CD4-positive, CD25-positive, alpha-beta regulatory T cell (primary cell): ENCODE measurements around the gene KCNQ1. TPM values are rescaled to one million over a fixed set of nuclear protein-coding genes. Genes with fewer than 3 reads are reported as not detected.

Experiments used
- ATAC-seq, 2 donors: fragments of 150-1000 bp; cut with Tn5 transposase; one replicate each; pipeline ENCODE4 v1.10.0; 2021; ENCODE audit warnings: low read depth in 2 of 2, moderate number of reproducible peaks in 2 of 2, moderate library complexity in 1 of 2
- DNase-seq, 3 donors: peaks; one replicate each; pipeline versions ENCODE4 v3.0.0 to v3.0.0-alpha.2; 2012 to 2022; ENCODE audit warnings: mixed read lengths in 1 of 3
- H3K27ac ChIP-seq: one replicate; pipeline ENCODE4 v1.7.0; 2013; ENCODE audit warnings: mild to moderate bottlenecking, low read length; ENCODE audit not compliant: insufficient read depth, poor library complexity, severe bottlenecking
- H3K27me3 ChIP-seq: one replicate; pipeline ENCODE4 v1.7.0; 2013; ENCODE audit warnings: low read length; ENCODE audit not compliant: control insufficient read depth, insufficient read depth
- H3K36me3 ChIP-seq: one replicate; pipeline ENCODE4 v1.7.0; 2013; ENCODE audit warnings: mild to moderate bottlenecking, low read length, moderate library complexity; ENCODE audit not compliant: control insufficient read depth, insufficient read depth
- H3K4me1 ChIP-seq: 2 replicates; pipeline ENCODE4 v1.7.0; 2013; ENCODE audit warnings: mild to moderate bottlenecking, low read length; ENCODE audit not compliant: insufficient read depth, control insufficient read depth, poor library complexity, severe bottlenecking
- H3K4me3 ChIP-seq: one replicate; pipeline ENCODE4 v1.7.0; 2013; ENCODE audit warnings: low read depth, mild to moderate bottlenecking, low read length, moderate library complexity
- H3K9me3 ChIP-seq, 2 experiments: 1 replicate in 1 of 2; 2 replicates in 1 of 2; pipeline ENCODE4 v1.7.0; 2013; ENCODE audit warnings: low read length in 2 of 2, mild to moderate bottlenecking in 1 of 2, moderate library complexity in 1 of 2; ENCODE audit not compliant: control insufficient read depth in 2 of 2
- H3K27ac Mint-ChIP-seq, 3 donors: one replicate each; pipeline ENCODE4 v1.8.0; 2020 to 2022; ENCODE audit warnings: mild to moderate bottlenecking in 3 of 3, mixed read lengths in 3 of 3, moderate library complexity in 2 of 3
- H3K27me3 Mint-ChIP-seq: one replicate; pipeline ENCODE4 v1.8.0; 2022; ENCODE audit warnings: mild to moderate bottlenecking, mixed read lengths
- H3K36me3 Mint-ChIP-seq: one replicate; pipeline ENCODE4 v1.8.0; 2020; ENCODE audit warnings: mixed read lengths
- H3K4me1 Mint-ChIP-seq, 4 donors: one replicate each; pipeline ENCODE4 v1.8.0; 2020 to 2022; ENCODE audit warnings: mixed read lengths in 4 of 4, mild to moderate bottlenecking in 1 of 4
- H3K4me3 Mint-ChIP-seq, 4 donors: one replicate each; pipeline ENCODE4 v1.8.0; 2020 to 2022; ENCODE audit warnings: mild to moderate bottlenecking in 4 of 4, mixed read lengths in 4 of 4, moderate library complexity in 3 of 4
- H3K9me3 Mint-ChIP-seq, 7 donors: one replicate each; pipeline ENCODE4 v1.8.0; 2020 to 2022; ENCODE audit warnings: mixed read lengths in 7 of 7, mild to moderate bottlenecking in 3 of 7, moderate library complexity in 2 of 7
- polyA plus RNA-seq, 4 donors: library from polyadenylated mRNA; unstranded; fragments of 300-500 nt; fragmentation: Illumina TruSeq; gene quantifications; one replicate each; pipeline ENCODE4 v1.2.3, GENCODE V29; 2021
- total RNA-seq: library from RNA; stranded (reverse); gene quantifications from one replicate; pipeline ENCODE4 v1.2.3, GENCODE V29; 2022

Gene KCNQ1
- total and polyA plus RNA-seq, 5 donors from 2014 or later, result 5.5 to 13.4 (median 6.8) TPM

- Histone ChIP-seq H3K9me3 (no peaks in the 10 kb centered on the region), H3K27me3 (peaks cover 2% of the 10 kb centered on the region), H3K27ac (no peak overlapping the region), H3K36me3 (no peaks in the 10 kb centered on the region), H3K4me1 (peaks cover 32% of the 10 kb centered on the region), H3K4me3 (no peak overlapping the region)
- H3K27me3 Mint-ChIP-seq, result peaks cover 27% of the 10 kb centered on the region
- ATAC-seq (no peak), DNase-seq (no peak)
- no peak overlapping the region for H3K27ac Mint-ChIP-seq
- H3K4me3 Mint-ChIP-seq, result peak overlapping the region; percentile 67 to 86 (median 70)
- peaks cover 0 to 27% (median 10%) of the 10 kb centered on the region in 4 donors for H3K4me1 Mint-ChIP-seq
- H3K36me3 Mint-ChIP-seq, result no peaks in the 10 kb centered on the region
- no peaks in the 10 kb centered on the region for H3K9me3 Mint-ChIP-seq
Observed at GRCh38 chr11:2883640-2883978, 438.8 kb downstream of the KCNQ1 start.

DNA sequence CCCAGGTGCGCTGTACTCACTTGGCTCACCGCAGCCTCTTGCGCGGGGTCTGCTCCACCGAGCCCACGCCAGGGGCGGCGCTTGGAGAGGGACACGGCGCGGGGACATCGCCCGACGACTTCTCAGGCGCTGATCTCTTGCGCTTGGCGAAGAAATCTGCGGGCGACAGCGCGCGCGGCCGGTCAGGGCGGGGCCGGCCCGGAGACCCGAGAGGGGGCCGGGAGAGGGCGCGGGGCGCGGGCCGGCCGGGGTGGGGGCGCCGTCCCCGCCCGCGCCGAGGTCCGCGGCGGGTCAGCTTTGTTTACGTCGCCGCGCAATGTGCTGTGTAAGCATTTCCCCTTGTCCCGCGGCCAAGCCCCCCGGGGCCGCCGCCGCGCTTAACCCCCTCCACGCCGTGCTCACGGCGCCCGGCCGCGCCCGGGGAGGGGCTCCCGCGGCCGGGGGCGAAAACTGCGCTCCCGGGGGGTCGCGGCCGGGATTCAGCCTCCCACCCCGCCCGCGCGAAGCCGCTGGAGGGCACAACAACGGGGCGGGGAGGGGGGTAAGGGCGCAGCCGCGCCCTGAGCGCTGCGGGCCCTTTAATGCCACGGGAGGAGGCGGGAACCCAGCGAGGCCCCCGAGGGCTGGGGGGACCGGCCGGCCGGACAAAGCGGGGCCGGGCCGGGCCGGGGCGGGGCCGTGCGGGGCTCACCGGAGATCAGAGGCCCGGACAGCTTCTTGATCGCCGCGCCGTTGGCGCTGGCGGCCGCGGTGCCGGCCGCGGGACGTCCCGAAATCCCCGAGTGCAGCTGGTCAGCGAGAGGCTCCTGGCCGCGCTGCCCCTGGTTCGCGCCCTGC lies 439.4 kb downstream of the KCNQ1 start:
- Histone ChIP-seq H3K4me1 (peaks cover 33% of the 10 kb centered on the region), H3K36me3 (no peaks in the 10 kb centered on the region), H3K9me3 (no peaks in the 10 kb centered on the region), H3K27ac (no peak overlapping the region), H3K27me3 (peaks cover 2% of the 10 kb centered on the region), H3K4me3 (no peak overlapping the region)
- peaks cover 0 to 27% (median 11%) of the 10 kb centered on the region in 4 donors for H3K4me1 Mint-ChIP-seq
- H3K36me3 Mint-ChIP-seq, result no peaks in the 10 kb centered on the region
- DNase-seq, result no peak
- peaks cover 26% of the 10 kb centered on the region for H3K27me3 Mint-ChIP-seq
- H3K4me3 Mint-ChIP-seq, result peak overlapping the region in 1 of 4 donors; percentile 67
- no peaks in the 10 kb centered on the region for H3K9me3 Mint-ChIP-seq
- no peak for ATAC-seq
- no peak overlapping the region for H3K27ac Mint-ChIP-seq

DNA sequence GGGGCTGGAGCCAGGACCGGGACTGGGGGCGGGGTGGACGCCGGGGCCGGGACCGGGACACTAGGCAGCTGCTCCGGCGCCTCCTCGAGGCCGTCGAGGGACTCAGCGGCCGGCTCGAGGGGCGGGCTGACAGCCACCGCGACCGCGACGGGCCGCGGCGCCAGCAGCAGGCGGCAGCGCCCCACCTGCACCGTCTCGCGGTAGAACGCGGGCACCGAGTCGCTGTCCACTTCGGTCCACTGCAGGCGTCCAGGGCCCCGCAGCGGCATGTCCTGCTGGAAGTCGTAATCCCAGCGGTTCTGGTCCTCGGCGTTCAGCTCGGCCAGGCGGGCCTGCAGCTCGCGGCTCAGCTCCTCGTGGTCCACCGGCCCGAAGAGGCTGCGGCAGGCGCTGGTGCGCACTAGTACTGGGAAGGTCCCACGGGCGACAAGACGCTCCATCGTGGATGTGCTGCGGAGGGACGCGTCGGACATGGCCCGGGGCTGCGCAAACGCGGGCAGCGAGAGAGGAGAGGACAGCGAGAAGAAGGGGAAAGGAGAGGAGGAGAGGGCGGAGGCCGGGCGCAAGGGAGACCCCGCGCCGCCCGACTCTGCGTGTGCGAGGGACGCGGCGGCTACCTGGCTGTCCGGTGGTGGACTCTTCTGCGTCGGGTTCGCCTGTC lies 440.3 kb downstream of the KCNQ1 start:
- peak overlapping the region; percentile 51 for H3K4me3 ChIP-seq
- Mint-ChIP-seq H3K27me3 (peaks cover 22% of the 10 kb centered on the region), H3K4me3 (peak overlapping the region; percentile 86 to 93 (median 92)), H3K27ac (peak overlapping the region in 1 of 3 donors; percentile 77), H3K9me3 (no peaks in the 10 kb centered on the region), H3K4me1 (peaks cover 0 to 31% (median 13%) of the 10 kb centered on the region in 4 donors), H3K36me3 (no peaks in the 10 kb centered on the region)
- H3K9me3 ChIP-seq, result no peaks in the 10 kb centered on the region
- peaks cover 33% of the 10 kb centered on the region for H3K4me1 ChIP-seq
- peak overlapping the region; percentile 41 for H3K27ac ChIP-seq
- ATAC-seq (no peak), DNase-seq (peak in 2 of 3 donors; percentile 30 to 42)
- H3K36me3 ChIP-seq, result no peaks in the 10 kb centered on the region
- H3K27me3 ChIP-seq, result peaks cover 2% of the 10 kb centered on the region

- peak within 1 kb of the TSS; percentile 86 to 93 (median 92) for H3K4me3 Mint-ChIP-seq
- DNase-seq (peak; percentile 79 to 87 (median 81)), ATAC-seq (peak; percentile 88 to 91)
- peaks cover 33% of the 10 kb centered on the region for H3K4me1 ChIP-seq
- H3K4me1 Mint-ChIP-seq, result peaks cover 0 to 31% (median 13%) of the 10 kb centered on the region in 4 donors
- peak within 1 kb of the TSS; percentile 47 for H3K27ac ChIP-seq
- H3K27me3 Mint-ChIP-seq, result peaks cover 21% of the 10 kb centered on the region
- H3K9me3 Mint-ChIP-seq, result no peaks in the 10 kb centered on the region
- peak within 1 kb of the TSS; percentile 51 for H3K4me3 ChIP-seq
- no peaks in the 10 kb centered on the region for H3K9me3 ChIP-seq
- H3K36me3 ChIP-seq, result no peaks in the 10 kb centered on the region
- peaks cover 2% of the 10 kb centered on the region for H3K27me3 ChIP-seq
- H3K27ac Mint-ChIP-seq, result peak within 1 kb of the TSS in 1 of 3 donors; percentile 91
- no peaks in the 10 kb centered on the region for H3K36me3 Mint-ChIP-seq
Observed at GRCh38 chr11:2885678-2886081, 440.9 kb downstream of the KCNQ1 start, which contains the start of gene CDKN1C. CDKN1C (minus strand) TSS chr11:2885775; CDS start chr11:2885456, 319 bp downstream.

DNA sequence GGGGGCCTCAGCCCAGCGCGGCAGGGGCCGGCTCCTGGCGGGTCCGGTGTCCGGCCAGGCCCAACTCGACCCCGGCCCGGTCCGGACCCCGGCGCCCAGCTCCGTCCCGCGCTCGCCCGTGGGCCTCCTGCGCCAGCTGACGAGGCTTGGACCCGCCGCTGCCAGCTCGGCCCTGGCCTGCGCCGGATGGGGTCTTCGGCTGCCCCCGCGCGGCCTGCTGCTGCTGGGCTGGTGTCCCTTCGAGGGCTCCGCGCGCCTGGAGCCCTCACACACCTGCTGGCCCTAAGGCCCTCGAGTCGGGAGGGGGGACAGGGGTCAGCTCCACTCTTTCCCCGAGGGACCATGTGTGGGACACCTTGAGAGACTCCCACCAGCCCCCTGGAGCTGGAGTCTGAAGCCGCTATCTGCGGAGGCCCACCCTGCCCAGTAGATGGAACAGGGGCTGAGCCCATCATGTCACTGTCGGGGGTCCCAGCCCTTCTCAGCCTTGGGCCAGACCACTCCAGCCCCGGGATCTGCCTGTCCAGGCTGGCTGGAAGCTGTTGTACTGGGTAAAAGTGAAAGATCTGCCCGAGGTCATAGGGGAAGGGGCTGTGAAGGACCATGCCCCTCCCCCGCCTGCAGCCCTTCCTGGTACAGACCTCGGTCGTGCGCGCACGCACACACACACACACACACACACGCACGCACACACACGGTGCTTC lies 441.5 kb downstream of the KCNQ1 start:
- Histone ChIP-seq H3K36me3 (no peaks in the 10 kb centered on the region), H3K27me3 (peaks cover 2% of the 10 kb centered on the region), H3K27ac (peak overlapping the region; percentile 47), H3K4me3 (no peak overlapping the region), H3K9me3 (no peaks in the 10 kb centered on the region), H3K4me1 (peaks cover 39% of the 10 kb centered on the region)
- H3K27ac Mint-ChIP-seq, result peak overlapping the region in 1 of 3 donors; percentile 91
- ATAC-seq (no peak), DNase-seq (no peak)
- H3K4me3 Mint-ChIP-seq, result peak overlapping the region; percentile 78 to 84 (median 82)
- peaks cover 15% of the 10 kb centered on the region for H3K27me3 Mint-ChIP-seq
- H3K4me1 Mint-ChIP-seq, result peaks cover 0 to 35% (median 13%) of the 10 kb centered on the region in 4 donors
- H3K36me3 Mint-ChIP-seq, result no peaks in the 10 kb centered on the region
- no peaks in the 10 kb centered on the region for H3K9me3 Mint-ChIP-seq

DNA sequence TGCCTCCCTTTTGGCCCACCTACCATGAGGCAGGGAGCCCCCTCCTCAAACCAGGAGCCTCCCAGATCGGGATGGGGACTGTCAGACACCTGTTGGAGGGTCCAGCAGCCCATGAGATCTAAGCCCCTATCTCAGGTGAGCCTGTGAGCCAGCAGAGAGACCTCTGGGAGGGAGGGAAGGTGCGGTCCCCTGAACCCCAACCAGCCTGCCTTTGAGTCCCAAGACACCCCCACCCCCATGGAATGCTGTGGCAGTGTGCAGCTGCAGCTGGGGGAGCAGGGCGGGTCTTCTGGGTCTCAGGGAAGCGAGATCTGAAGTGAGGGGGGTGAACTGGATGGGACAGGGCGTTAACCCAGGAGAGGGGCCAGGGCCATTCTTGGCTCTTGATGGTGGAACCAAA lies 442.1 kb downstream of the KCNQ1 start:
- Mint-ChIP-seq H3K9me3 (no peaks in the 10 kb centered on the region), H3K27ac (peak overlapping the region in 1 of 3 donors; percentile 91), H3K27me3 (peaks cover 14% of the 10 kb centered on the region), H3K4me1 (peaks cover 0 to 41% (median 13%) of the 10 kb centered on the region in 4 donors), H3K36me3 (no peaks in the 10 kb centered on the region), H3K4me3 (peak overlapping the region; percentile 78 to 84 (median 82))
- Histone ChIP-seq H3K27me3 (peaks cover 2% of the 10 kb centered on the region), H3K27ac (no peak overlapping the region), H3K4me3 (no peak overlapping the region), H3K36me3 (no peaks in the 10 kb centered on the region), H3K4me1 (peaks cover 45% of the 10 kb centered on the region), H3K9me3 (no peaks in the 10 kb centered on the region)
- DNase-seq, result no peak
- ATAC-seq, result no peak

GRCh38 chr11:2887515-2888195 lies 442.8 kb downstream of the KCNQ1 start:
- Histone ChIP-seq H3K36me3 (no peaks in the 10 kb centered on the region), H3K4me1 (peaks cover 52% of the 10 kb centered on the region), H3K9me3 (no peaks in the 10 kb centered on the region), H3K27me3 (peaks cover 2% of the 10 kb centered on the region), H3K4me3 (no peak overlapping the region), H3K27ac (no peak overlapping the region)
- Mint-ChIP-seq H3K36me3 (no peaks in the 10 kb centered on the region), H3K27me3 (peaks cover 11% of the 10 kb centered on the region), H3K27ac (peak overlapping the region in 2 of 3 donors; percentile 42 to 49), H3K4me1 (peaks cover 0 to 47% (median 17%) of the 10 kb centered on the region in 4 donors), H3K9me3 (no peaks in the 10 kb centered on the region), H3K4me3 (peak overlapping the region; percentile 78 to 84 (median 82))
- no peak for ATAC-seq
- no peak for DNase-seq
